ENCODE results near the gene PCA3. TPM values are rescaled to one million over a fixed set of nuclear protein-coding genes. Genes with fewer than 3 reads are reported as not detected.
A peak's percentile ranks its signal among the peaks of the same experiment; 100 is the strongest.

Gene PCA3
- total and polyA plus RNA-seq, 2 donors (not counting 3 experiments of a cell fraction or from before 2014, with no cell fraction given) = 0.86 to 2.5 TPM

DNA sequence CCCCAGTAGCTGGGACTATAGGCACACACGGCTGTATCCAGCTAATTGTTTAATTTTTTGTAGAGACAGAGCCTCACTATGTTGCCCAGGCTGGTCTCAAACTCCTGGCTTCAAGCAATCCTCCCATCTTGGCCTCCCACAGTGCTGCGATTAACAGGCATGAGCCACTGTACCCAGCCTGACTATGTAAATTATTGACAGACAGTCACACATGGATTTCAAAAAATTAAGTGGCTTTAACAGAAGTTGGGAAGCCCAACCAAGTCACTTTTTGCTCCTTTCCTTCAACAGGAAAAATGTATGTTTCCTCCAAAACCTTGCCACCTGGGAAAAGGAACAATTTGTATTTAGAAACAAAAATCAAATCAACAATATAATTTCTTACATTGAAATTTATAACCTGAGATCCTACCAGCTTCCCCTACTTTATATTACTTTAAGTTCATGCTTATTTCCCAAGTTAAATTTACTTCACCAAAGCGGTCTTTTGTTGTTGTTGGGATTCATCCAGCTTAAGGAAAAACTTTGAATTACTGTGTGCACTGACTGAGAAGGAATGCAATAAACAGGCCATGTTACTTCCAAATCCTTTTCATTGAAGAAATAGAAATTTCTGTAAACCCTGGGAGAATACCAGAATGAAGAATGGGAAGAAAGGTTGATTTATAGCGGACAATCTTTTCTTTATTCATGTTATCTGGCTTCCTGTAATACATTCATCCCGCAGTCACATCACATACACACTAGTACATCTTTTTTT, 8.6 kb downstream of the PCA3 start:
- dilution Hi-C loops (cut with MboI; ENCODE audit: extremely low pct_ligation_motif_present, low sequenced_read_pairs) = no loop called here
- Histone ChIP-seq H4K20me1 (replicated peaks; ENCODE audit: control insufficient read depth, extremely low read depth, insufficient read depth, low read length) (no peaks in the 10 kb centered on the region), H3K4me3 (replicated peaks in 1 of 3; ENCODE audit: insufficient read depth in 1 of 3, low read depth in 1 of 3, low read length in 3 of 3) (no peak overlapping the region), H3K9ac (replicated peaks; ENCODE audit: extremely low read depth, insufficient read depth, low read length) (no peak overlapping the region), H3K4me2 (ENCODE audit: insufficient read depth, low read length) (no peak overlapping the region), H3K4me1 (ENCODE audit: control insufficient read depth, extremely low read depth, insufficient read depth, low read length) (no peaks in the 10 kb centered on the region), H3K9me1 (replicated peaks; ENCODE audit: control insufficient read depth, extremely low read depth, insufficient read depth, low read length) (no peaks in the 10 kb centered on the region), H3K79me2 (ENCODE audit: control insufficient read depth, insufficient read depth, low read length) (no peaks in the 10 kb centered on the region), H3K27ac (ENCODE audit: insufficient read depth, low read depth, low read length) (no peak overlapping the region), H3K27me3 (ENCODE audit: control insufficient read depth in 2 of 2, insufficient read depth in 2 of 2, low read length in 2 of 2) (peaks cover 2 to 6% of the 10 kb centered on the region in 2 experiments), H2AFZ (ENCODE audit: low read depth, low read length) (no peak overlapping the region), H3K9me3 (replicated peaks; ENCODE audit: control insufficient read depth, insufficient read depth, low read length) (no peaks in the 10 kb centered on the region), H3K36me3 (ENCODE audit: control insufficient read depth in 2 of 2, extremely low read depth in 1 of 2, insufficient read depth in 2 of 2, low read length in 2 of 2) (no peaks in the 10 kb centered on the region)
- TF ChIP-seq EZH2 (IDR thresholded peaks at IDR 0.05; ENCODE audit: borderline replicate concordance, low read depth, low read length, severe bottlenecking) (no peak), MYC (IDR thresholded peaks at IDR 0.05; ENCODE audit: low read depth, low read length) (no peak), JUN (IDR thresholded peaks at IDR 0.05; ENCODE audit: borderline replicate concordance, insufficient read depth, insufficient read length, low read depth) (no peak)
- TF ChIP-seq, protein P1, sequence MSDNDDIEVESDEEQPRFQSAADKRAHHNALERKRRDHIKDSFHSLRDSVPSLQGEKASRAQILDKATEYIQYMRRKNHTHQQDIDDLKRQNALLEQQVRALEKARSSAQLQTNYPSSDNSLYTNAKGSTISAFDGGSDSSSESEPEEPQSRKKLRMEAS (IDR thresholded peaks at IDR 0.05; ENCODE audit: insufficient read depth, insufficient read length) = no peak
- ChIA-PET POLR2A (no interaction called here), CTCF (interaction anchor here (2.0 kb wide), 1 partner anchor 20 kb away, joined by 5 read pairs; no protein-coding TSS in a partner anchor)
- FAIRE-seq (no peak), DNase-seq (ENCODE audit: low read depth, low spot score) (peak; percentile 17)
- no TSS peak for BruUV-seq (replicated peaks)
- intact Hi-C loops (cut with micrococcal nuclease) = no loop called here

DNA sequence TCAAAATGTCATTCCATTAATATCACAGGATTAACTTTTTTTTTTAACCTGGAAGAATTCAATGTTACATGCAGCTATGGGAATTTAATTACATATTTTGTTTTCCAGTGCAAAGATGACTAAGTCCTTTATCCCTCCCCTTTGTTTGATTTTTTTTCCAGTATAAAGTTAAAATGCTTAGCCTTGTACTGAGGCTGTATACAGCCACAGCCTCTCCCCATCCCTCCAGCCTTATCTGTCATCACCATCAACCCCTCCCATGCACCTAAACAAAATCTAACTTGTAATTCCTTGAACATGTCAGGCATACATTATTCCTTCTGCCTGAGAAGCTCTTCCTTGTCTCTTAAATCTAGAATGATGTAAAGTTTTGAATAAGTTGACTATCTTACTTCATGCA, 20.6 kb downstream of the PCA3 start:
- Histone ChIP-seq H3K27me3 (ENCODE audit: control insufficient read depth in 2 of 2, insufficient read depth in 2 of 2, low read length in 2 of 2) (peaks cover 2% of the 10 kb centered on the region in 2 experiments), H3K9me3 (replicated peaks; ENCODE audit: control insufficient read depth, insufficient read depth, low read length) (no peaks in the 10 kb centered on the region), H2AFZ (ENCODE audit: low read depth, low read length) (no peak overlapping the region), H3K9ac (replicated peaks; ENCODE audit: extremely low read depth, insufficient read depth, low read length) (no peak overlapping the region), H3K36me3 (ENCODE audit: control insufficient read depth in 2 of 2, extremely low read depth in 1 of 2, insufficient read depth in 2 of 2, low read length in 2 of 2) (no peaks in the 10 kb centered on the region), H3K4me3 (replicated peaks in 1 of 3; ENCODE audit: insufficient read depth in 1 of 3, low read depth in 1 of 3, low read length in 3 of 3) (no peak overlapping the region), H3K9me1 (replicated peaks; ENCODE audit: control insufficient read depth, extremely low read depth, insufficient read depth, low read length) (no peaks in the 10 kb centered on the region), H3K4me1 (ENCODE audit: control insufficient read depth, extremely low read depth, insufficient read depth, low read length) (no peaks in the 10 kb centered on the region), H3K27ac (ENCODE audit: insufficient read depth, low read depth, low read length) (no peak overlapping the region), H4K20me1 (replicated peaks; ENCODE audit: control insufficient read depth, extremely low read depth, insufficient read depth, low read length) (no peaks in the 10 kb centered on the region), H3K4me2 (ENCODE audit: insufficient read depth, low read length) (no peak overlapping the region), H3K79me2 (ENCODE audit: control insufficient read depth, insufficient read depth, low read length) (no peaks in the 10 kb centered on the region)
- no TSS peak for BruUV-seq (replicated peaks)
- CTCF ChIA-PET = no interaction called here
- POLR2A ChIA-PET = no interaction called here
- FAIRE-seq (no peak), DNase-seq (ENCODE audit: low read depth, low spot score) (no peak)
- dilution Hi-C loops (cut with MboI; ENCODE audit: extremely low pct_ligation_motif_present, low sequenced_read_pairs) = no loop called here
- intact Hi-C loops (cut with micrococcal nuclease) = no loop called here
- no peak for TF ChIP-seq GATA2 (IDR thresholded peaks at IDR 0.05; ENCODE audit: insufficient read depth, insufficient read length, low read depth, low read length)
- TF ChIP-seq POLR2AphosphoS5 (IDR thresholded peaks at IDR 0.05; ENCODE audit: insufficient read depth, low read depth, low read length) = no peak
- TF ChIP-seq POLR2A (IDR thresholded peaks at IDR 0.05; ENCODE audit: low read depth, low read length) = no peak
- TF ChIP-seq, protein P1 (IDR thresholded peaks at IDR 0.05; ENCODE audit: insufficient read depth, insufficient read length) = no peak
- no peak for TF ChIP-seq FOS (IDR thresholded peaks at IDR 0.05; ENCODE audit: borderline replicate concordance, insufficient read depth, low read length)
- TF ChIP-seq EZH2 (IDR thresholded peaks at IDR 0.05; ENCODE audit: borderline replicate concordance, low read depth, low read length, severe bottlenecking) = no peak
- no peak for TF ChIP-seq JUN (IDR thresholded peaks at IDR 0.05; ENCODE audit: borderline replicate concordance, insufficient read depth, insufficient read length, low read depth)
- TF ChIP-seq MYC (IDR thresholded peaks at IDR 0.05; ENCODE audit: low read depth, low read length) = no peak
- TF ChIP-seq, protein P2, sequence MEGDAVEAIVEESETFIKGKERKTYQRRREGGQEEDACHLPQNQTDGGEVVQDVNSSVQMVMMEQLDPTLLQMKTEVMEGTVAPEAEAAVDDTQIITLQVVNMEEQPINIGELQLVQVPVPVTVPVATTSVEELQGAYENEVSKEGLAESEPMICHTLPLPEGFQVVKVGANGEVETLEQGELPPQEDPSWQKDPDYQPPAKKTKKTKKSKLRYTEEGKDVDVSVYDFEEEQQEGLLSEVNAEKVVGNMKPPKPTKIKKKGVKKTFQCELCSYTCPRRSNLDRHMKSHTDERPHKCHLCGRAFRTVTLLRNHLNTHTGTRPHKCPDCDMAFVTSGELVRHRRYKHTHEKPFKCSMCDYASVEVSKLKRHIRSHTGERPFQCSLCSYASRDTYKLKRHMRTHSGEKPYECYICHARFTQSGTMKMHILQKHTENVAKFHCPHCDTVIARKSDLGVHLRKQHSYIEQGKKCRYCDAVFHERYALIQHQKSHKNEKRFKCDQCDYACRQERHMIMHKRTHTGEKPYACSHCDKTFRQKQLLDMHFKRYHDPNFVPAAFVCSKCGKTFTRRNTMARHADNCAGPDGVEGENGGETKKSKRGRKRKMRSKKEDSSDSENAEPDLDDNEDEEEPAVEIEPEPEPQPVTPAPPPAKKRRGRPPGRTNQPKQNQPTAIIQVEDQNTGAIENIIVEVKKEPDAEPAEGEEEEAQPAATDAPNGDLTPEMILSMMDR (IDR thresholded peaks at IDR 0.05; ENCODE audit: extremely low read depth in 1 of 2, insufficient read depth in 1 of 2, low read depth in 1 of 2, low read length in 2 of 2) = no peak

Measured in endothelial cell of umbilical vein (primary cell).